Keratinocyte (primary cell): ENCODE results near the gene ZMYM2.

Source experiments
- CTCF ChIP-seq, 3 experiments: IDR thresholded peaks in 1 of 3; conservative IDR thresholded peaks in 1 of 3; optimal IDR thresholded peaks in 1 of 3; 2 replicates in 2 of 3; 3 replicates in 1 of 3; pipeline versions ENCODE3 to v1.5.1; 2011; ENCODE audit warnings: low read length in 3 of 3, mild to moderate bottlenecking in 3 of 3, moderate library complexity in 2 of 3, control low read depth in 1 of 3, inconsistent platforms in 1 of 3; ENCODE audit not compliant: insufficient read depth in 2 of 3; ENCODE audit errors: extremely low read depth in 1 of 3
- EZH2 ChIP-seq: IDR thresholded peaks from one replicate; pipeline ENCODE4 v1.6.1; 2012; ENCODE audit warnings: inconsistent platforms, mild to moderate bottlenecking, low read length, moderate library complexity

- TF ChIP-seq CTCF (optimal IDR thresholded peaks at IDR 0.05 in 1 of 3, IDR thresholded peaks at IDR 0.05 in 1 of 3, conservative IDR thresholded peaks at IDR 0.05 in 1 of 3; ENCODE audit: extremely low read depth in 1 of 3, insufficient read depth in 2 of 3, low read length in 3 of 3) (no peak), EZH2 (no peak)
Measured at GRCh38 chr13:20065516-20065915, 107.0 kb downstream of the ZMYM2 start.
